Breast epithelium (tissue), 4 donors: ENCODE data around the gene HSPG2. TPM values are rescaled to one million over a fixed set of nuclear protein-coding genes. Genes with fewer than 3 reads are reported as not detected.
"Not testable (repeated sequence)": the region's sequence is repeated elsewhere in the genome, so short reads cannot be mapped to it uniquely, and the experiment has no call there.

ENCODE experiments used
- DNase-seq, 2 donors: peaks; one replicate each; pipeline ENCODE4 v3.0.0-alpha.2; 2019; ENCODE audit warnings: low spot score in 2 of 2
- H3K27ac ChIP-seq, 2 donors: fragments of 200-600 bp; sonication (generic) in 1 of 2; one replicate each; pipeline ENCODE4 v1.5.1; 2016 to 2019; ENCODE audit warnings: mild to moderate bottlenecking in 1 of 2
- H3K27me3 ChIP-seq, 2 donors: fragments of 200-600 bp; sonication (generic) in 1 of 2; one replicate each; pipeline versions ENCODE4 v1.5.1 to v1.6.0; 2017 to 2019; ENCODE audit warnings: control low read depth in 1 of 2, mild to moderate bottlenecking in 1 of 2
- H3K36me3 ChIP-seq: fragments of 200-600 bp; one replicate; pipeline ENCODE4 v1.5.1; 2019
- H3K4me1 ChIP-seq, 2 donors: fragments of 200-600 bp; sonication (generic); one replicate each; pipeline ENCODE4 v1.5.1; 2016 to 2019; ENCODE audit warnings: control low read depth in 1 of 2
- H3K4me3 ChIP-seq, 3 donors: fragments of 200-600 bp; sonication (generic); 1 replicate in 2 of 3; 2 replicates in 1 of 3; pipeline ENCODE4 v1.5.1; 2016 to 2019; ENCODE audit warnings: mild to moderate bottlenecking in 3 of 3, moderate library complexity in 2 of 3
- H3K9me3 ChIP-seq, 2 donors: fragments of 200-600 bp; sonication (generic) in 1 of 2; one replicate each; pipeline ENCODE4 v1.5.1; 2016 to 2019; ENCODE audit warnings: control low read depth in 1 of 2
- intact Hi-C: fragments of 100-400 bp; cut with DNase I; formaldehyde crosslinking; loops from one replicate; pipeline ENCODE4 v1.15.1; 2023; ENCODE audit warnings: low total_unique reads
- total RNA-seq, 3 donors: library from RNA; depleted of rRNA; stranded (reverse); fragments of >200 nt; gene quantifications; one replicate each; pipeline ENCODE4 v1.1.0, GENCODE V29; 2016
- TF ChIP-seq, protein P1 (sequence below), 3 donors: fragments of 450-650 bp; IDR thresholded peaks; one replicate each; pipeline ENCODE4 v1.5.1; 2016 to 2017; ENCODE audit warnings: antibody characterized with exemption in 3 of 3, mild to moderate bottlenecking in 3 of 3, moderate library complexity in 3 of 3

HSPG2 gene
- 100 to 1,000 TPM in 1 of 3 donors, 10 to 100 TPM in 2; 48.3 to 219 (median 95.0) TPM for total RNA-seq

DNA sequence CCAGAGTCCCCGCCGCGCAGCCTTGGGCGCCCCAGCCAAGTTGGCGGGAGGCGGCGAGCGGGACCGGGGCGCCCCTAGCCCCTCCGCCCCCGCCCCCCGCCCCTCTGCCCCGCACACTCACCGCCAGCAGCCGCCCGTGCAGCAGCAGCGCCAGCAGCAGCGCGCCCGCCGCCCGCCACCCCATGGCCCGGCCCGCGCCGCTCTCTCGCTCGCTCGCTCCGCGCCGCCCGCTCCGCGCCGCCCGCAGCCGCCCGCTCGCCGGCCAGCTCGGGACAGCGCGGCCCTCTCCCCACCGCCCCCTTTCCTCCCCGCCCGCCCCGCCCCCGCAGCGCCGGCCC lies at the start of gene HSPG2:
HSPG2 (minus strand) TSS at position 277 of the 338 bp plus-strand sequence; CDS start at position 184, 93 bp downstream.
- peak within 1 kb of the TSS; percentile 72 to 91 (median 86) for H3K4me3 ChIP-seq
- TF ChIP-seq, protein P1, sequence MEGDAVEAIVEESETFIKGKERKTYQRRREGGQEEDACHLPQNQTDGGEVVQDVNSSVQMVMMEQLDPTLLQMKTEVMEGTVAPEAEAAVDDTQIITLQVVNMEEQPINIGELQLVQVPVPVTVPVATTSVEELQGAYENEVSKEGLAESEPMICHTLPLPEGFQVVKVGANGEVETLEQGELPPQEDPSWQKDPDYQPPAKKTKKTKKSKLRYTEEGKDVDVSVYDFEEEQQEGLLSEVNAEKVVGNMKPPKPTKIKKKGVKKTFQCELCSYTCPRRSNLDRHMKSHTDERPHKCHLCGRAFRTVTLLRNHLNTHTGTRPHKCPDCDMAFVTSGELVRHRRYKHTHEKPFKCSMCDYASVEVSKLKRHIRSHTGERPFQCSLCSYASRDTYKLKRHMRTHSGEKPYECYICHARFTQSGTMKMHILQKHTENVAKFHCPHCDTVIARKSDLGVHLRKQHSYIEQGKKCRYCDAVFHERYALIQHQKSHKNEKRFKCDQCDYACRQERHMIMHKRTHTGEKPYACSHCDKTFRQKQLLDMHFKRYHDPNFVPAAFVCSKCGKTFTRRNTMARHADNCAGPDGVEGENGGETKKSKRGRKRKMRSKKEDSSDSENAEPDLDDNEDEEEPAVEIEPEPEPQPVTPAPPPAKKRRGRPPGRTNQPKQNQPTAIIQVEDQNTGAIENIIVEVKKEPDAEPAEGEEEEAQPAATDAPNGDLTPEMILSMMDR (IDR thresholded peaks at IDR 0.05), result no peak
- peaks cover 29 to 32% of the 10 kb centered on the region in 2 donors for H3K4me1 ChIP-seq
- peak within 1 kb of the TSS; percentile 88 to 94 for H3K27ac ChIP-seq
- H3K36me3 ChIP-seq, result no peaks in the 10 kb centered on the region
- H3K9me3 ChIP-seq, result no peaks in the 10 kb centered on the region
- DNase-seq, result no peak
- no peaks in the 10 kb centered on the region for H3K27me3 ChIP-seq
- intact Hi-C loops, result no loop called here

DNA sequence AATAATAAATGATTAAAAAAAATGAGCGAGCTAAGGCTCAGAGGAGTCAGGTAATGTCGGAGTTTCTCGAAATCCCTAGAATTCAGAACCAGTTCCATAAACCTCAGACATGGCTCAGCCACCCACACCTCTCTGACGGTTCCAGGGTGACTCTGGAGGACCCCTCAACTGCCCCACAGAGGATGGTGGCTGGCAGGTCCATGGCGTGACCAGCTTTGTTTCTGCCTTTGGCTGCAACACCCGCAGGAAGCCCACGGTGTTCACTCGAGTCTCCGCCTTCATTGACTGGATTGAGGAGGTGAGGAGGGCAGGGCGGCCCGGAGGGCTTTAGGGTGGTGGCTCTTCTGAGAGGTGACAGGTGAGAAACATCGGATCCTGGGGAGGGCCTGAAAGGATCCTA lies 49.3 kb upstream of the HSPG2 start:
- H3K36me3 ChIP-seq, H3K4me1 ChIP-seq, H3K27ac ChIP-seq, H3K9me3 ChIP-seq, H3K4me3 ChIP-seq, DNase-seq, intact Hi-C loops, H3K27me3 ChIP-seq: not testable (repeated sequence)

- DNase-seq, H3K27me3 ChIP-seq, H3K27ac ChIP-seq, H3K4me1 ChIP-seq, H3K4me3 ChIP-seq, intact Hi-C loops, H3K9me3 ChIP-seq, H3K36me3 ChIP-seq: not testable (repeated sequence)
Observed at GRCh38 chr1:21985893-21986292, 48.8 kb upstream of the HSPG2 start.

GRCh38 chr1:21983539-21983938 lies 46.4 kb upstream of the HSPG2 start:
- DNase-seq, H3K27ac ChIP-seq, intact Hi-C loops, H3K36me3 ChIP-seq, H3K27me3 ChIP-seq, H3K4me1 ChIP-seq, H3K4me3 ChIP-seq, H3K9me3 ChIP-seq: not testable (repeated sequence)

DNA sequence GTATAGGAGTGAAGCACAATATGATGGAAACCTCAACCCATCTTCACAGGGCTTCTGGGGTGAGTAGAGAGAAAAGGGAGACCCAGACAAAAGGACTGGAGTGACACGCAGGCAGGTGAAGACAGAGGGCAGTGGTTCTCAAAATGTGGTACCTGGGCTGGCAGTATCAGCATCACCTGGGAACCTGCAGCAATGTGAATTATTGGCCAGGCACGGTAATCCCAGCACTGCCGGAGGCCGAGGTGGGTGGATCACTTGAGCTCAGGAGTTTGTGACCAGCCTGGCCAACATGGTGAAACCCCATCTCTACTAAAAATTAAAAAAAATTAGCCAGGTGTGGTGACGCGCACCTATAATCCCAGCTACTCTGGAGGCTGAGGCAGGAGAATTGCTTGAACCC lies 45.0 kb upstream of the HSPG2 start:
- DNase-seq, H3K27ac ChIP-seq, H3K27me3 ChIP-seq: not testable (repeated sequence)

DNA sequence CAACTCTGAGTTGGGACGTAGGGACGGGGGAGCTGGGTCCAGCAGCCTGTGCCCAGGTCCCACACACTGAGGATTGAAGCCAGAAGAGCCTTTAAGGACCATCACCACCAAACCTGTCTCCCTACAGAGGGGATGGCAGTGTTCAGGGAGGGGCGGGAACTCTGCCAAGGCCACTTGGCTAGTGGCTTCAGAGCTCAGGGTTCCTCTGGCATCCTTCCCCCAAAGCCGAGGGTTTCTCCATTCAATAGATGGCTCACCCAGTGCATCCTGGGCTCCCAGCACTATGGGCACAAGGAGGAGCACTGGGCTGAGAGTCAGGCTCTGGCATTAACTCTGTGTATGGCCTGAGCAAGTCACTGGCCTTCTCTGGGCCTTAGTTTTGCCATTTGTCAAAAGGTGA lies 44.1 kb upstream of the HSPG2 start:
- H3K27me3 ChIP-seq, intact Hi-C loops, H3K36me3 ChIP-seq, H3K27ac ChIP-seq, H3K4me3 ChIP-seq, H3K4me1 ChIP-seq, DNase-seq, H3K9me3 ChIP-seq: not testable (repeated sequence)

More for the DNA sequence above, 45.0 kb upstream of the HSPG2 start:
- H3K36me3 ChIP-seq, H3K4me3 ChIP-seq, H3K9me3 ChIP-seq, H3K4me1 ChIP-seq, intact Hi-C loops: not testable (repeated sequence)

- DNase-seq, H3K4me1 ChIP-seq, H3K9me3 ChIP-seq, H3K27ac ChIP-seq, H3K27me3 ChIP-seq, intact Hi-C loops, H3K4me3 ChIP-seq, H3K36me3 ChIP-seq: not testable (repeated sequence)
Observed at GRCh38 chr1:21980515-21981220, 43.6 kb upstream of the HSPG2 start.

GRCh38 chr1:21978209-21978608 lies 41.1 kb upstream of the HSPG2 start:
- H3K4me3 ChIP-seq, H3K4me1 ChIP-seq, intact Hi-C loops, H3K9me3 ChIP-seq, DNase-seq, H3K27ac ChIP-seq, H3K27me3 ChIP-seq, H3K36me3 ChIP-seq: not testable (repeated sequence)

DNA sequence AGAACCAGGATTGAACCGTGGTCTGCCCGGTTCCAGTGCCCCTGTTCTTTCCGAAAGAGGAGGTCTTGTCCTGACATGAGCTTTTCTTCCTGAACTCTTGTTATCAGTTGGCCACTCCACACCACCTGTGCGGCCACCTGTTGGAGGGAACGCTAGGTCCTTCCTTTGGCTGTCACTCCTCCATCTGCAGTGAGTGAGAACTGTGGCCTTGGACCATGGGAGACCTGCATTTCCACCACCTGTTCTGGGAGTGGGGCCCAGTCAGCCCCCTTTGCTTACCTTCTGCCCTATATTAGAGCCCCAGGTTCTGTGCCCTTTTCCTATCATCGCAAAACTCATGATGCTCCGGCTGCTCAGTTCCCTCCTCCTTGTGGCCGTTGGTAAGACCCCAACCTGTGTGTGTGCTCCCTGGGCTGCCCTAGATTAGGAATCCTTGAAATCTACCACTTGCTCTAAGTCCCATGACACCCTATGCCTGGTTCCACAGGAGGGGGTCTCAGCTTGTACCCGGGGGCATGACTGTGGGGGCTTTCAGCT lies 39.7 kb upstream of the HSPG2 start, which contains the start of gene CELA3B:
CELA3B (plus strand) TSS at position 320 of the 537 bp plus-strand sequence; CDS start at position 338, 18 bp downstream.
- H3K36me3 ChIP-seq, H3K9me3 ChIP-seq, DNase-seq, H3K4me1 ChIP-seq, H3K27me3 ChIP-seq, H3K27ac ChIP-seq, H3K4me3 ChIP-seq, intact Hi-C loops: not testable (repeated sequence)

GRCh38 chr1:21975296-21975695 lies 38.2 kb upstream of the HSPG2 start:
- H3K4me3 ChIP-seq, intact Hi-C loops, DNase-seq, H3K9me3 ChIP-seq, H3K36me3 ChIP-seq, H3K4me1 ChIP-seq, H3K27me3 ChIP-seq, H3K27ac ChIP-seq: not testable (repeated sequence)

DNA sequence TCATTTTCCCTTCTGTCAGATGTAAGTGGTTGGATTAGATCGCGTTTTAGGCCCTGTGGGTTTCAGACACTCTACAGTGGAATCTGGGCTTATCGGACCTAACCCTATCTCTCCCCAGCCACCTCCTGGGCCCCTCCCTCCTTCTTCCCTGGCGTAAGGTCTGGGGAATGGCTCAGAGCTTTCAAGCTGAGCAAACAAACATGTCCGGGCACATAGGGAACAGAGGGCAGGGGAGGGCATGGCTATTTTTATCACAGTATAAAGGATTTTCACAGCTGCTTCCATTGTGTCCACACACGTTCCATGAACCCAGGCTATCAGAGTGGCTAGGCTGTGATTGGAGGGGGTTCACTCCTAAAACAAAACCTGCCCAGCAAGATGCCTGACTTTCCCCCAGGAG lies 37.6 kb upstream of the HSPG2 start:
- H3K27ac ChIP-seq, H3K4me3 ChIP-seq, H3K9me3 ChIP-seq, H3K4me1 ChIP-seq, H3K27me3 ChIP-seq, intact Hi-C loops, H3K36me3 ChIP-seq: not testable (repeated sequence)
- peak in 1 of 2 donors; percentile 35 for DNase-seq

DNA sequence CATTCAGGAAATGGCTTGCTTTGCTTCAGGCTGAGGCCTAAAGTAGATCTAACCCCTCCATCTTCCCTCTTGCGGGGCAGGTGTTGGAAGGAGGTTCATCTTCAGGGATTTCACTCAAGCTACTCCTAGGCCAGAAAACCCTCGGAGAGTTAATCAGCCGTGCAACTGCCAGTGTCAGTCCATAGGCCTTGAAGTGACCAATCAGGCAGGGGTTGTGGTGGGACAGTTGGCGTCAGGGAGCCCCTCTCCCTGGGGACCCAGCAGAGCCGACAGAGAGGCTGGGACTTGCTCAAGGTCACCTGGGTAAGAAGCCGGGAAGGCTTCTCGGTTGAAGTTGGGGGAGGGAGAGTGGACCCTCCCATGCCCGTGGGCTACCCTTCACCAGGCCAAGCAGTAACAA lies 36.8 kb upstream of the HSPG2 start:
- H3K27ac ChIP-seq, H3K9me3 ChIP-seq, DNase-seq, H3K4me1 ChIP-seq, H3K36me3 ChIP-seq, intact Hi-C loops, H3K27me3 ChIP-seq, H3K4me3 ChIP-seq: not testable (repeated sequence)

- H3K36me3 ChIP-seq, H3K27me3 ChIP-seq, H3K4me1 ChIP-seq, intact Hi-C loops, H3K4me3 ChIP-seq, DNase-seq, H3K9me3 ChIP-seq, H3K27ac ChIP-seq: not testable (repeated sequence)
Observed at GRCh38 chr1:21972973-21973441, 35.9 kb upstream of the HSPG2 start.
